GM12874 (cell line): Measurements from ENCODE around the gene DBP.

Source experiments
- CTCF ChIP-seq: IDR thresholded peaks from 2 replicates; pipeline ENCODE4 v1.5.1; 2011; ENCODE audit warnings: low read depth, mild to moderate bottlenecking, control low read depth, low read length, moderate library complexity; ENCODE audit not compliant: insufficient read depth

The DBP gene

DNA sequence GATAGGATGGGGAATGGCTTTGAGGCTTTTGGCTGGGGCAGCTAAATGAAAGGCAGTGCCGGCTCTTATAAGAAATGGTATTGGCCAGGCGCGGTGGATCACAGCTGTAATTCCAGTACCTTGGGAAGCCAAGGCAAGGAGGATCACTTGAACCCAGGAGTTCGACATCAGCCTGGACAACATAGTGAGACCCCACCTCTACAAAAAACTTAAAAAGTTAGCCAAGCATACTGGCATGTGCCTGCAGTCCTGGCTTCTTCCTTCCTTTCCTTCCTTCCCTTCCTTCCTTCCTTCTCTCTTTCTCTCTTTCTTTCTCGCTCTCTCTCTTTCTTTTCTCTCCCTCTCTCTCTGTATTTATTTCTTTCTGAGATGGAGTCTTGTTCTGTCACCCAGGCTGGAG is 5.7 kb upstream of the DBP start:
- no peak for TF ChIP-seq CTCF

- TF ChIP-seq CTCF, result no peak
Measured at GRCh38 chr19:48641850-48642249, 4.7 kb upstream of the DBP start.

GRCh38 chr19:48639483-48640375 is 2.5 kb upstream of the DBP start:
- TF ChIP-seq CTCF, result no peak

DNA sequence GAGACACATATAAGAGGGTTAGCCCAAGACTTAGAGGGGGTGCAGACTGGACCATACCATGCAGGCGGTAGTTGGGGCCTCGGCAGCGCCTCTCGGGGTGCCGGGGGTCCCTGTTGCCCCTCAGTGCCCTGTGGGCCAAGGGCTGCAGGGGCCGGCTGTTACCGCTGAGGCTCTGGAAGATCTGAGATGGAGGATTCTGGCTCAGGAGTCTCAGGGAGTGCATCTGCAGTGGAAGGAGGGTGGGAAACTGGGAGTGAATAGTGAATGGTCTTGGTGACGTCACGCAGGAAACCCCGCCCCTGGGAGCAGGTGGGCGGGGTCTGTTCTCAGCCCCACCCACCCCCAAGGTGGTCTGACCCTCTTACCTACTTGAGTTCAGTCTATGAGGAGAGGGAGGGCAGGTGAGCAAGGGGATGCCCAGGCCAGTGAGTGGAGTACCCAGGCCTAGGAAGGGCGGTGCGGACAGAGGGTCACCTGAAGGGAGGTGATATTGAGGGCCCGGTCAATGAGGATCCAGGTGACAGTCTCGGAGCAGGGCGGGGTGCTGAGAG is 1.7 kb upstream of the DBP start:
- TF ChIP-seq CTCF, result no peak

DNA sequence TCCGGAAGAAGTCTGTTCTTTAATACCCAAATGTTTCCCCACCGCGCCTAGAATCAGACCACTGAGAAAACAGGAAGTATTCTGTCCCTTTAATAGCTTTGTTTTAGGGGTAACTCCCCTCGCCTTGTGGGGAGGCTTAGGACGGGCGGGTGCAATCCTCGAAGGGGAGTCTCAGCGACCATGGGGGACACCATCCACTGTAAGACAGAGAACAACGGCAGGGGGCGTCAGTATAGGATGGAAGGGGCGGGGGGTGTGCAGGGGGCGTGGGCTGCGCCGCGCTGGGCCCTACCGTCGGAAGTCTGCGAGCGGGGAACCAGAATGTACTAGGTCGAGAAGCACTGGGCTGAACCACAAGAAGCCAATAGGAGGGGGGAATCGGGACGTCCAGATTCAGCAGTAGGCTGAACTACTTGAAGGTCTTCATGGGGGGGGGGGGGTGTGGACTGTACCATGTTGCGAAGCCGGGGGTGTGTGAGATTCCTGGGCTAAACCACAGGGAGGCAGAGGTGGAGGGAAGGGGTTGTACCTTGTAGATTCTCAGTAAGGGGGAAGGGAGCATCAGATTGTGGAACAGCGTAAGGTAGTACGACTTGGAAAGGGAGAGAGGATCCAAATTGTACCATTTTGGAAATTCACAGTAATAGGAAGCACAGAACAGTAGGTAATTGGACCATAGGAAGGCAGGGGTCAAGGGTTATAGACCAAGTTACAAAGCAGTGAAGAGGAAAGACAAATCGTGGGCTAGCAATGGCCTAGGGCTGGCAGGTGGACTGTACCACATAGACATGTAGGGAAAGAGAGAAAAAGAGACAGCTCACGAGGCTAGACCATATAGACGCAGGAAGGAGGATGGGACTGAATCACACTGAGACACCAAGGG is 1.0 kb upstream of the DBP start:
- 0 out of 2 replicates have a peak, but pooled peaks have one; percentile 11 for TF ChIP-seq CTCF

DNA sequence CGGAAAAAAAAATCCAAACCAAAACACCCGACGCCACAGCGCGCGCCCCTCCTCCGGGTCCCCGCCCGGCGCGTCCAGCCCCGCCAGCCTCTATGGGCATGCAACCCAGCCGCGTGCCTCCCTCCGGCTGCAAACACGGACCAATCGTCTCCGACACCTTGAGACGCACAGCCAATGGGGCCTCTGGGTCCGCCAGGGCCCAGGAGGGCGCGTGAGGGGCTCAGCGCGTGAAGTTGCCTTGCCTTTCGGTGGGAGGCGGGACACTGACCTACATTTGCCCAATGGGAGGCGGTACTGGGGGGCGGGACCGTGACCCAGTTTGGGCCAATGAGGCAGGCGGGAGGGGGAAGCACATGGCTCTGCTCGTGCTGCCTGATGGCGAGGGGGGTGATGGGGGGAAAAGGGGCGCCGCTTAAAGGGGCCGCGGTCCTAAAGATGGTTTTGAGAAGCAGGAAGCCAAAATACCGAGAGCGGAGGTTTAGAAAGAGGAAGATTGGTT is 319 bp upstream of the DBP start:
- TF ChIP-seq CTCF, result no peak
